SK-N-SH (cell line): ENCODE results near the gene STARD7. TPM values are rescaled to one million over a fixed set of nuclear protein-coding genes. Genes with fewer than 3 reads are reported as not detected.

ENCODE experiments used
- CTCF ChIA-PET: fragments of 300-600, 350-600 bp; formaldehyde crosslinking; extraction: SDS; loops from one replicate; lab custom pipeline; 2021; lab: Yijun Ruan, JAX
- POLR2A ChIA-PET: fragments of 350-600 bp; sonication (Branson Sonifier 250); formaldehyde crosslinking; extraction: SDS; loops from one replicate; lab custom pipeline; 2020; ENCODE audit warnings: antibody characterized with exemption, inconsistent platforms; lab: Yijun Ruan, JAX
- DNase-seq: peaks from one replicate; pipeline ENCODE4 v3.0.0; 2012
- H2AFZ ChIP-seq: fragments of 200-600 bp; sonication (generic); 2 replicates; pipeline ENCODE4 v1.8.1; 2016; ENCODE audit warnings: antibody characterized with exemption, mild to moderate bottlenecking, low read depth
- H3F3A ChIP-seq: fragments of 200-600 bp; sonication (generic); replicated peaks from 2 replicates; pipeline ENCODE3; 2016; ENCODE audit warnings: antibody characterized with exemption, mild to moderate bottlenecking; ENCODE audit not compliant: insufficient read depth
- H3K27ac ChIP-seq, 2 experiments: fragments of 200-500 bp in 1 of 2; fragments of 200-600 bp in 1 of 2; sonication (Bioruptor generic) in 1 of 2; sonication (generic), shearing (Covaris generic) in 1 of 2; 2 replicates each; pipeline versions ENCODE4 v1.5.1 to v1.6.1; 2014 to 2016; ENCODE audit warnings: low read depth in 2 of 2, inconsistent platforms in 1 of 2, low read length in 1 of 2, mild to moderate bottlenecking in 1 of 2, mixed read lengths in 1 of 2
- H3K27me3 ChIP-seq: fragments of 200-600 bp; sonication (generic), shearing (Covaris generic); 2 replicates; pipeline ENCODE4 v1.6.1; 2016; ENCODE audit warnings: mixed run types; ENCODE audit not compliant: insufficient read depth
- H3K36me3 ChIP-seq, 2 experiments: fragments of 200-500 bp in 1 of 2; fragments of 200-600 bp in 1 of 2; sonication (Bioruptor generic) in 1 of 2; sonication (generic) in 1 of 2; replicated peaks in 1 of 2; 2 replicates each; pipeline versions ENCODE3 to v1.5.1; 2014 to 2016; ENCODE audit warnings: low read length in 1 of 2, mild to moderate bottlenecking in 1 of 2; ENCODE audit not compliant: insufficient read depth in 2 of 2, control insufficient read depth in 1 of 2
- H3K4me1 ChIP-seq, 2 experiments: fragments of 200-500 bp in 1 of 2; fragments of 200-600 bp in 1 of 2; sonication (Bioruptor generic) in 1 of 2; sonication (generic), shearing (Covaris generic) in 1 of 2; 2 replicates each; pipeline versions ENCODE4 v1.5.1 to v1.6.1; 2014 to 2016; ENCODE audit warnings: low read depth in 1 of 2, low read length in 1 of 2, mixed run types in 1 of 2; ENCODE audit not compliant: insufficient read depth in 2 of 2, control insufficient read depth in 1 of 2
- H3K4me2 ChIP-seq: fragments of 200-600 bp; sonication (generic), shearing (Covaris generic); 2 replicates; pipeline ENCODE4 v1.6.1; 2017; ENCODE audit warnings: mixed run types
- H3K4me3 ChIP-seq, 2 experiments: fragments of 200-500 bp in 1 of 2; fragments of 200-600 bp in 1 of 2; sonication (Bioruptor generic) in 1 of 2; sonication (generic), shearing (Covaris generic) in 1 of 2; 2 replicates each; pipeline versions ENCODE4 v1.5.1 to v1.8.1; 2014 to 2016; ENCODE audit warnings: low read depth in 2 of 2, inconsistent platforms in 1 of 2, low read length in 1 of 2, mild to moderate bottlenecking in 1 of 2, mixed read lengths in 1 of 2, moderate library complexity in 1 of 2
- H3K79me2 ChIP-seq: fragments of 200-600 bp; sonication (generic); 2 replicates; pipeline ENCODE4 v1.8.1; 2017; ENCODE audit warnings: mild to moderate bottlenecking; ENCODE audit not compliant: insufficient read depth
- H3K9ac ChIP-seq: fragments of 200-600 bp; sonication (generic); 2 replicates; pipeline ENCODE4 v1.6.1; 2017; ENCODE audit warnings: mixed run types
- H3K9me2 ChIP-seq: fragments of 200-600 bp; sonication (generic); 2 replicates; pipeline ENCODE4 v1.6.1; 2017; ENCODE audit warnings: mixed run types
- H3K9me3 ChIP-seq: fragments of 200-600 bp; sonication (generic); 2 replicates; pipeline ENCODE4 v1.6.1; 2017; ENCODE audit warnings: mixed run types, mild to moderate bottlenecking, moderate library complexity
- H4K20me1 ChIP-seq: fragments of 200-600 bp; sonication (generic); 2 replicates; pipeline ENCODE4 v1.6.1; 2017; ENCODE audit warnings: mild to moderate bottlenecking, mixed run types; ENCODE audit not compliant: insufficient read depth
- CHD2 ChIP-seq: fragments of 150-350 bp; IDR thresholded peaks from 2 replicates; pipeline ENCODE4 v1.6.1; 2018; ENCODE audit warnings: low read length; ENCODE audit not compliant: partially characterized antibody
- EP300 ChIP-seq, 2 experiments: IDR thresholded peaks; 2 replicates each; pipeline versions ENCODE4 v1.4.0 to v1.6.1; 2012; ENCODE audit warnings: borderline replicate concordance in 1 of 2, low read depth in 1 of 2, low read length in 1 of 2
- FOXM1 ChIP-seq: IDR thresholded peaks from 2 replicates; pipeline ENCODE4 v1.4.0; 2012; ENCODE audit warnings: low read depth, mild to moderate bottlenecking
- GATA2 ChIP-seq: sonication (generic); formaldehyde crosslinking; IDR thresholded peaks from 2 replicates; pipeline ENCODE4 v1.5.0; 2020; ENCODE audit warnings: mild to moderate bottlenecking, missing genetic modification reagents
- JUND ChIP-seq: IDR thresholded peaks from 2 replicates; pipeline ENCODE4 v1.4.0; 2012
- MEF2A ChIP-seq: IDR thresholded peaks from 2 replicates; pipeline ENCODE4 v1.4.0; 2012; ENCODE audit warnings: low read depth, borderline replicate concordance
- NFIC ChIP-seq: IDR thresholded peaks from 2 replicates; pipeline ENCODE4 v1.4.0; 2012; ENCODE audit warnings: borderline replicate concordance
- RCOR1 ChIP-seq: fragments of 150-350 bp; IDR thresholded peaks from 2 replicates; pipeline ENCODE4 v1.6.1; 2017; ENCODE audit warnings: antibody characterized with exemption, low read length
- RFX5 ChIP-seq: IDR thresholded peaks from 2 replicates; pipeline ENCODE4 v1.6.1; 2012; ENCODE audit warnings: mild to moderate bottlenecking, improper control_type of control experiment, low read length
- RXRA ChIP-seq: IDR thresholded peaks from 2 replicates; pipeline ENCODE4 v1.4.0; 2012; ENCODE audit warnings: low read depth, mild to moderate bottlenecking, borderline replicate concordance
- WGBS: methylation state at CpG from one replicate; pipeline ENCODE4 v1.1.6; 2017; ENCODE audit warnings: low lambda C conversion rate; 5-methylcytosine and 5-hydroxymethylcytosine counted together
- polyA plus RNA-seq, 3 experiments: library from polyadenylated mRNA; depleted of rRNA; stranded (reverse); fragments of >200 nt; gene quantifications; 2 replicates each; pipeline ENCODE4 v1.2.3, GENCODE V29; 2012
- TF ChIP-seq, protein P1 (sequence below): IDR thresholded peaks from 2 replicates; pipeline ENCODE4 v1.6.1; 2012; ENCODE audit warnings: mild to moderate bottlenecking, low read depth, low read length, moderate library complexity
- TF ChIP-seq, protein P2 (sequence below): IDR thresholded peaks from 2 replicates; pipeline ENCODE4 v1.4.0; 2012; ENCODE audit warnings: low read depth, borderline replicate concordance
- TF ChIP-seq, protein P3 (sequence below): fragments of 200-600 bp; sonication (generic); IDR thresholded peaks from 2 replicates; pipeline ENCODE4 v1.6.1; 2017; ENCODE audit warnings: antibody characterized with exemption, mild to moderate bottlenecking, moderate library complexity
- TF ChIP-seq, protein P4 (sequence below): IDR thresholded peaks from 2 replicates; pipeline ENCODE4 v1.4.0; 2012; ENCODE audit warnings: low read depth

Gene STARD7
- polyA plus RNA-seq, 1 of the 3 experiments (the other 2 are of a cell fraction), result 36.1 TPM

DNA sequence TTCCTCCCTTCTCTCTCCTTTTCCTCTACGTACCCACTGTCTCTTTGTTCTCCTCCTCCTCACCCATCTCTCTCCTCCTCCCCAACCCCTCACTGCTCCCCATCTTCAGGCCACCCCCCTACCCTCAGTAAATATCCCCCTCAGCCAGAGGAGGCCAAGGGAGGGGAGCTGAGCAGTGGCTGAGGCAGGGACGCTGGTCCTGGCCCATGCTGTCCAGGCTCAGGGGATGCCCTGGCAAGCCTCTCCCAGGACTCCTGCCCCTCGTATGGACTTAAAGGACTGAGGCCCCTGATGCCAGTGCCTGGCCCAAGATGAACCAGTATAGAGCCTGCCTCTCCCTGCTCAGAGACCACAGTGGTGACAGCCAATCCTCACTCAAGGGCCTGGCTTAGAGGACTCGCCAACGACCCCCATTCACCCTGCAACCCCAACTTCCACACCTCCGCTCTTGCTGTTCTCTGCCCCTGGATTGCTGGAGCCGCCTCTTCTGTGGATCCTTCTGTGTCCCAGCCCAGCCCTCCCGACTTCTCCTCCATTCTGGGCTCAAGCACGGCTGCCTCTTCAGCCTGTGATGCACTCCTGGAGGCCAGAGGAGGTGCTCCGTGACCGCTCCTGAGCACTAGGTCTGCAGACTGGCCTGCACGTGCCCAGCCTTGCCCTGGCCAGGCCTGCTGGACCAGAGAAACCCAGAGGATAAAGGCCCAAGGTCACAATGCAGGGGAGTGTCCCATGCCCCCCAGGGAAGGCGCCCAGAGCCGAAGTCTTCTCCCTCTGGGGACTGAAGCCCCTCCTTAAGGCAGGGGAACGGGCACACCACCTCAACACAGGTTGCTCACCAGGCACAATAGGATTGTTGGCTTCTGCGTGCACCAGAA is 53.9 kb downstream of the STARD7 start (continued):
- TF ChIP-seq, protein P1, sequence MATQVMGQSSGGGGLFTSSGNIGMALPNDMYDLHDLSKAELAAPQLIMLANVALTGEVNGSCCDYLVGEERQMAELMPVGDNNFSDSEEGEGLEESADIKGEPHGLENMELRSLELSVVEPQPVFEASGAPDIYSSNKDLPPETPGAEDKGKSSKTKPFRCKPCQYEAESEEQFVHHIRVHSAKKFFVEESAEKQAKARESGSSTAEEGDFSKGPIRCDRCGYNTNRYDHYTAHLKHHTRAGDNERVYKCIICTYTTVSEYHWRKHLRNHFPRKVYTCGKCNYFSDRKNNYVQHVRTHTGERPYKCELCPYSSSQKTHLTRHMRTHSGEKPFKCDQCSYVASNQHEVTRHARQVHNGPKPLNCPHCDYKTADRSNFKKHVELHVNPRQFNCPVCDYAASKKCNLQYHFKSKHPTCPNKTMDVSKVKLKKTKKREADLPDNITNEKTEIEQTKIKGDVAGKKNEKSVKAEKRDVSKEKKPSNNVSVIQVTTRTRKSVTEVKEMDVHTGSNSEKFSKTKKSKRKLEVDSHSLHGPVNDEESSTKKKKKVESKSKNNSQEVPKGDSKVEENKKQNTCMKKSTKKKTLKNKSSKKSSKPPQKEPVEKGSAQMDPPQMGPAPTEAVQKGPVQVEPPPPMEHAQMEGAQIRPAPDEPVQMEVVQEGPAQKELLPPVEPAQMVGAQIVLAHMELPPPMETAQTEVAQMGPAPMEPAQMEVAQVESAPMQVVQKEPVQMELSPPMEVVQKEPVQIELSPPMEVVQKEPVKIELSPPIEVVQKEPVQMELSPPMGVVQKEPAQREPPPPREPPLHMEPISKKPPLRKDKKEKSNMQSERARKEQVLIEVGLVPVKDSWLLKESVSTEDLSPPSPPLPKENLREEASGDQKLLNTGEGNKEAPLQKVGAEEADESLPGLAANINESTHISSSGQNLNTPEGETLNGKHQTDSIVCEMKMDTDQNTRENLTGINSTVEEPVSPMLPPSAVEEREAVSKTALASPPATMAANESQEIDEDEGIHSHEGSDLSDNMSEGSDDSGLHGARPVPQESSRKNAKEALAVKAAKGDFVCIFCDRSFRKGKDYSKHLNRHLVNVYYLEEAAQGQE, result no peak
- TF ChIP-seq JUND (no peak), MEF2A (no peak)
- TF ChIP-seq, protein P2, sequence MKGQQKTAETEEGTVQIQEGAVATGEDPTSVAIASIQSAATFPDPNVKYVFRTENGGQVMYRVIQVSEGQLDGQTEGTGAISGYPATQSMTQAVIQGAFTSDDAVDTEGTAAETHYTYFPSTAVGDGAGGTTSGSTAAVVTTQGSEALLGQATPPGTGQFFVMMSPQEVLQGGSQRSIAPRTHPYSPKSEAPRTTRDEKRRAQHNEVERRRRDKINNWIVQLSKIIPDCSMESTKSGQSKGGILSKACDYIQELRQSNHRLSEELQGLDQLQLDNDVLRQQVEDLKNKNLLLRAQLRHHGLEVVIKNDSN, result no peak
- TF ChIP-seq, all 33 proteins: peak for 0

DNA sequence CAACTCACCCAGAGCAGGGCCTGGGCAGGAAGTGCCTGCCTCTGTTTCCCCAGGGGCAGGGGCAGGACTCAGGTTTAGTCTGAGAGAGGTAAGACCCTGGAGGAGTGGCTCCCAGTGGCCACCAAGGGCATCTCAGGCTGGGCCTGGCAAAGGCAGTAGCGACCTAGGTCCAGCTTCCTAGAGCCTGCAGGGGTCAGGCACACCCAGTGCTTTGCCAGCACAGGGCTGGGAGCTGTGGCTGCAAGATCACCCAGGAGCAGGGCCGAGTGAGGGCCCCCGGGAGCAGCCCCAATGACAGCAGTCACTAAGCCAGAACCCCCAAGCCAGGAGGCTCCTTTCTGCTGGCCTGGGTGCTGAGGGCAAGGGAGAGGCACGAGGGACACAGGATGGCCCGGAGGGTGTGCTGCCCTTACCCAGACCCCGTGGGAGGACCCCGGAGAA is 54.6 kb downstream of the STARD7 start:
- Histone ChIP-seq H3K27me3 (no peaks in the 10 kb centered on the region), H3F3A (peaks cover 4% of the 10 kb centered on the region), H4K20me1 (no peaks in the 10 kb centered on the region), H3K4me2 (no peak overlapping the region), H3K36me3 (no peaks in the 10 kb centered on the region), H3K4me1 (peaks cover 2 to 12% of the 10 kb centered on the region in 2 experiments; a peak in 3 of 4 replicates), H3K4me3 (no peak overlapping the region), H3K9me2 (no peaks in the 10 kb centered on the region), H3K27ac (no peak overlapping the region), H3K79me2 (no peaks in the 10 kb centered on the region), H3K9ac (no peak overlapping the region), H2AFZ (no peak overlapping the region), H3K9me3 (no peaks in the 10 kb centered on the region)
- ChIA-PET POLR2A (no interaction called here), CTCF (interaction anchor here (1.3 to 7.0 kb wide), 2 partner anchors 15 to 20 kb away, joined by 7 to 49 read pairs; partner anchors contain the start of gene ASTL)
- DNase-seq, result peak; percentile 27
- WGBS, result 54% methylated on average over 5 of the region's 7 CpGs
- no peak for TF ChIP-seq NFIC
- no peak for TF ChIP-seq EP300 (IDR thresholded peaks at IDR 0.05; ENCODE audit: borderline replicate concordance in 1 of 2, low read depth in 1 of 2, low read length in 1 of 2)
- TF ChIP-seq FOXM1, result no peak
- TF ChIP-seq RFX5, result no peak
- no peak for TF ChIP-seq GATA2
- TF ChIP-seq, protein P3, sequence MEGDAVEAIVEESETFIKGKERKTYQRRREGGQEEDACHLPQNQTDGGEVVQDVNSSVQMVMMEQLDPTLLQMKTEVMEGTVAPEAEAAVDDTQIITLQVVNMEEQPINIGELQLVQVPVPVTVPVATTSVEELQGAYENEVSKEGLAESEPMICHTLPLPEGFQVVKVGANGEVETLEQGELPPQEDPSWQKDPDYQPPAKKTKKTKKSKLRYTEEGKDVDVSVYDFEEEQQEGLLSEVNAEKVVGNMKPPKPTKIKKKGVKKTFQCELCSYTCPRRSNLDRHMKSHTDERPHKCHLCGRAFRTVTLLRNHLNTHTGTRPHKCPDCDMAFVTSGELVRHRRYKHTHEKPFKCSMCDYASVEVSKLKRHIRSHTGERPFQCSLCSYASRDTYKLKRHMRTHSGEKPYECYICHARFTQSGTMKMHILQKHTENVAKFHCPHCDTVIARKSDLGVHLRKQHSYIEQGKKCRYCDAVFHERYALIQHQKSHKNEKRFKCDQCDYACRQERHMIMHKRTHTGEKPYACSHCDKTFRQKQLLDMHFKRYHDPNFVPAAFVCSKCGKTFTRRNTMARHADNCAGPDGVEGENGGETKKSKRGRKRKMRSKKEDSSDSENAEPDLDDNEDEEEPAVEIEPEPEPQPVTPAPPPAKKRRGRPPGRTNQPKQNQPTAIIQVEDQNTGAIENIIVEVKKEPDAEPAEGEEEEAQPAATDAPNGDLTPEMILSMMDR, result no peak
- TF ChIP-seq, protein P4, sequence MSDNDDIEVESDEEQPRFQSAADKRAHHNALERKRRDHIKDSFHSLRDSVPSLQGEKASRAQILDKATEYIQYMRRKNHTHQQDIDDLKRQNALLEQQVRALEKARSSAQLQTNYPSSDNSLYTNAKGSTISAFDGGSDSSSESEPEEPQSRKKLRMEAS, result no peak
- no peak for TF ChIP-seq JUND
- no peak for TF ChIP-seq RCOR1
- no peak for TF ChIP-seq RXRA
- no peak for TF ChIP-seq CHD2
